Upper lobe of right lung (tissue), 1 donor: Measurements from ENCODE around the gene SORBS2. TPM values are rescaled to one million over a fixed set of nuclear protein-coding genes. Genes with fewer than 3 reads are reported as not detected.
A peak's percentile ranks its signal among the peaks of the same experiment; 100 is the strongest.

ENCODE experiments used
- ATAC-seq: fragments of 200-7000 bp; cut with Tn5 transposase; one replicate; pipeline ENCODE4 v1.9.1; 2020; ENCODE audit warnings: mild to moderate bottlenecking, moderate library complexity
- DNase-seq: peaks from one replicate; pipeline ENCODE4 v3.0.0-alpha.2; 2020
- H3K27ac ChIP-seq: fragments of 200-600 bp; one replicate; pipeline ENCODE4 v1.8.0; 2022
- H3K27me3 ChIP-seq: fragments of 200-600 bp; one replicate; pipeline ENCODE4 v1.8.0; 2022; ENCODE audit warnings: mild to moderate bottlenecking
- H3K36me3 ChIP-seq: fragments of 200-600 bp; one replicate; pipeline ENCODE4 v1.8.0; 2022
- H3K4me1 ChIP-seq: fragments of 200-600 bp; one replicate; pipeline ENCODE4 v1.8.0; 2022
- H3K4me3 ChIP-seq: fragments of 200-600 bp; one replicate; pipeline ENCODE4 v1.8.0; 2022; ENCODE audit warnings: mild to moderate bottlenecking
- H3K9me3 ChIP-seq: fragments of 200-600 bp; one replicate; pipeline ENCODE4 v1.8.0; 2022
- intact Hi-C: fragments of 100-400 bp; cut with DNase I; formaldehyde crosslinking; loops from one replicate; pipeline ENCODE4 v1.11.0; 2022
- total RNA-seq: library from RNA; stranded (reverse); fragmentation: NEBNext Ultra II Directional; extraction: Animal tissue kit (Norgen Biotek cat#: 25700); gene quantifications from one replicate; pipeline ENCODE4 v1.2.1, GENCODE V29; 2021
- TF ChIP-seq, protein P1 (sequence below): fragments of 200-600 bp; IDR thresholded peaks from one replicate; pipeline ENCODE4 v1.8.0; 2022; ENCODE audit warnings: antibody characterized with exemption
- donor health status: DM: no; HTN: yes; CAD: no; lungs with severe emphysema.

The SORBS2 gene
- total RNA-seq, 1 donor from 2014 or later = 44.9 TPM

DNA sequence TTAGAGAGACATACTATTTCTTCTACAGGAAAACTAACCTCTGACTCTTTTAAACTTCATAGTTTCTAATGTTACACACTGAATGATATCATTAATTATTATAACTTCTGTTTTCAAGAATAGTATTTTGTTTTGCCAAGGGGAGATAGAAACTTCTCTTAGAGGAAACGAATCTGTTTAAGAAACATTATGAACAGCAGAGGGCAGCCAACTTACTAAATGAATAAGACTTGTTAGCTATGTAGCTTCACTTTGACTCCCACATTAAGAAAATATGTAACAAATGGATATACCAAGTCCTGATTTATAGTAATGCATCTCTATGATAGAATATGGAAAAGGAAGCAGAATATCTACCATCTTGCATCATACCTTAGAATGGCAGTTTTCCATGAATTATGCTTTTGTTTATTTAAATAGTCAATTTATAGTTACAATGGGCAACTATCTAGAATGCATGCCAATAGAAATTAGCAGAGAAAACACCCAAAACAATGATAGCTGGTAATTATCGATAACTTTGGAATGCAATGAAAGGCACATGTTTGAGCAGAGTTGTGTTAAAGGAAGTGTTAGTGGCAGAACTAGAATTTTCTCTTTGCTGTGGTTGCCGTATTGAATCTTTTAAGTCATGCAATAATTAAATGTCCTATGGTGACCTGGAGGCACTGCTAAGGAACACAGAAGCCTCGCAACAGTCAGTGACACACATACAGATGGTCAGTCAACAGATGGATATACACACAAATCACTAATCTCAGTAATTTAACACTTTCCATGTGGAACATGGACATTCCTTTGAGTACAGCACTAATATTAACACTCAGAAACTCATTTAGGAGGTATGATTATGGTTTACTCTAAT, 171.0 kb downstream of the SORBS2 start:
- H3K9me3 ChIP-seq = no peaks in the 10 kb centered on the region
- TF ChIP-seq, protein P1, sequence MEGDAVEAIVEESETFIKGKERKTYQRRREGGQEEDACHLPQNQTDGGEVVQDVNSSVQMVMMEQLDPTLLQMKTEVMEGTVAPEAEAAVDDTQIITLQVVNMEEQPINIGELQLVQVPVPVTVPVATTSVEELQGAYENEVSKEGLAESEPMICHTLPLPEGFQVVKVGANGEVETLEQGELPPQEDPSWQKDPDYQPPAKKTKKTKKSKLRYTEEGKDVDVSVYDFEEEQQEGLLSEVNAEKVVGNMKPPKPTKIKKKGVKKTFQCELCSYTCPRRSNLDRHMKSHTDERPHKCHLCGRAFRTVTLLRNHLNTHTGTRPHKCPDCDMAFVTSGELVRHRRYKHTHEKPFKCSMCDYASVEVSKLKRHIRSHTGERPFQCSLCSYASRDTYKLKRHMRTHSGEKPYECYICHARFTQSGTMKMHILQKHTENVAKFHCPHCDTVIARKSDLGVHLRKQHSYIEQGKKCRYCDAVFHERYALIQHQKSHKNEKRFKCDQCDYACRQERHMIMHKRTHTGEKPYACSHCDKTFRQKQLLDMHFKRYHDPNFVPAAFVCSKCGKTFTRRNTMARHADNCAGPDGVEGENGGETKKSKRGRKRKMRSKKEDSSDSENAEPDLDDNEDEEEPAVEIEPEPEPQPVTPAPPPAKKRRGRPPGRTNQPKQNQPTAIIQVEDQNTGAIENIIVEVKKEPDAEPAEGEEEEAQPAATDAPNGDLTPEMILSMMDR = peak; percentile 54
- DNase-seq = no peak
- no peak overlapping the region for H3K27ac ChIP-seq
- peak; percentile 33 for ATAC-seq
- no peaks in the 10 kb centered on the region for H3K36me3 ChIP-seq
- intact Hi-C loops = loop anchor here (10.0 kb wide), 1 partner anchor 384 kb away; no protein-coding TSS in a partner anchor
- H3K27me3 ChIP-seq = no peaks in the 10 kb centered on the region
- H3K4me3 ChIP-seq = no peak overlapping the region
- no peaks in the 10 kb centered on the region for H3K4me1 ChIP-seq

DNA sequence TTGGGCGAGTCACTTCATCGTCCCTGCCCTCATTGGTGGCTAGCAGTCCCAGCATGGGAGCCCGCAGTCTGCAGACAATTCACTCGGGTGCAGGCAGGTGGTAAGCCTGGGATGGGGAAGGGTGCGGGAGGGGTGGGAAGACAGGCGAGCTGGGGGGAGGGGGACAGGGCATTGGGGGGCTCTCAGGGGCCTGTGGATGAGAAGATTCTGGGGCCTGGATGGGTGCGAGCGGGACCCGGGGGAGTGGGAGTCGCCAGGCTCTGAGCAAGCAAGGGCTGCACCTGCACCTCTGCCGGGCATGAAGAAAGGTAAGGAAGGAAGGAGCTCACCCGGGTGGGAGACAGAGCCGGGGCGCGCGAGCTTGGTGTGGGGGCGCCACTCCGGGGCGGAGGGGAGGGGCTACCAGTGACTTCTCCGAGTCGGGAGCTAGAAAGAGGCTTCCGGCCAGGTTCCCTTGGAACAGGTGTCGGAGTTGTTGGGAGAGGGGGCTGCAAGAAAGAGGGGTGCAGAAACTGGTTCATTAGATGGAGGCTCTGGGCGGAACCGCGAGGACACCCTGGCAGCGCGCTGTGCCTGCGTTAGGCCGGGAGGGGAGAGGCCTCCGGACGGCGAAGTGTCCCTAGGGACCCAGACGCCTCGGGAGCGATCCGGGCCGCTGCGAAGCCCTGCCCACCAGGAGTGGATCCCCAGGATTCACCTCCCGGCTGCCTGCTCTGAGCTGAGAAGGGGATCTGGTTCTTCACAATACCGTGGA, 173.3 kb downstream of the SORBS2 start:
- ATAC-seq = peak; percentile 27
- Histone ChIP-seq H3K4me1 (no peaks in the 10 kb centered on the region), H3K27me3 (no peaks in the 10 kb centered on the region), H3K36me3 (no peaks in the 10 kb centered on the region), H3K4me3 (no peak overlapping the region), H3K27ac (no peak overlapping the region), H3K9me3 (peaks cover 8% of the 10 kb centered on the region)
- no peak for DNase-seq
- TF ChIP-seq, protein P1 = no peak
- intact Hi-C loops = no loop called here

DNA sequence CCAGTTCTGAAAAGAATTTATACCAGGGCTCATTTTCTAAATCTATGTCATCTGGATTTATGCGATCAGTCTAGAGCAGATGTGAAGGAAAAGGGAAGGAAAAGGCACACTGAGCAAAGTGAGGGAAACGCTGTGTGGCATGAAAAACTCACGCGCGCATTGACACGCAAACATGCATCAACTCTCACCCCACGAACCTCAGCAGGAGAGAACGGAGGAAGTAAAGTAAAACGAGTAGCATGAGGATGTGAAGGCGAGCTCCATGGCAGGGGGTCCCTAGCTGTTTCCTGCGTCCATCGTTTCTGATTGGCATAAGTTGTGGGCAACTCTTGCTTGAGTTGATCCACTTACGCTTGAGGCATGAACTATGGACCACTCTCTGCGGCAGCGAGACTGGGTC, 173.9 kb downstream of the SORBS2 start:
- Histone ChIP-seq H3K9me3 (peaks cover 9% of the 10 kb centered on the region), H3K36me3 (no peaks in the 10 kb centered on the region), H3K27ac (no peak overlapping the region), H3K27me3 (no peaks in the 10 kb centered on the region), H3K4me3 (no peak overlapping the region), H3K4me1 (no peaks in the 10 kb centered on the region)
- TF ChIP-seq, protein P1 = no peak
- intact Hi-C loops = no loop called here
- no peak for DNase-seq
- no peak for ATAC-seq

DNA sequence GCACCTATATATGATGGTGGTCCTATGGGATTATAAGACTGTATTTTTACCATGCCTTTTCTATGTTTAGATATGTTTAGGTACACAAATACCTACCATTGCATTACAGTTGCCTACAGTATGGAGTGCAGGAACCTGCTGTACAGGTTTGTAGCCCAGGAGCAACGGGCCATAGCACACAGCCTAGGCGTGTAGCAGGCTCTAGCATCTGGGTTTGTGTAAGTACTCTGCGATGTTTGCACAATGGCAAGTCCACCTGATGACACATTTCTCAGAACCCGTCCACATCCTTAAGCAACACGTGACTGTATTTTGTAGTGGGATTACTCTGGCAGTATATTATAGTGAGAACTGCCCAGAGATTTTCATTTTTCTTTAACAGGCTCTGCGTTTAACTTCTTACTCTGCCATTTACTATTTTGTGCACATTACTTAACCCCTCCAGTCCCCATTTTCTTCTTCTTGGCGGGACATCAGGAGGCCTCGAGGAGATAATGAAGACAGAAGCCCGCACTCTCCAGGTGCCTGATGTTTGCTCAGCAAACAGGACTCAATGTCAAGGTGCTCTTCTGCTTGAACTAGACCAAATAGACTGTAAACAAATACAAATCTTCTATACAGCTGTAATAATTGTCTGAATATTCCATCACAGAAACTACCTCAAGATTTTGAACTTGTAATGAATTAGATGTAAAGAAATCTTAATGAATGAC, 174.7 kb downstream of the SORBS2 start:
- DNase-seq (no peak), ATAC-seq (peak; percentile 92)

DNA sequence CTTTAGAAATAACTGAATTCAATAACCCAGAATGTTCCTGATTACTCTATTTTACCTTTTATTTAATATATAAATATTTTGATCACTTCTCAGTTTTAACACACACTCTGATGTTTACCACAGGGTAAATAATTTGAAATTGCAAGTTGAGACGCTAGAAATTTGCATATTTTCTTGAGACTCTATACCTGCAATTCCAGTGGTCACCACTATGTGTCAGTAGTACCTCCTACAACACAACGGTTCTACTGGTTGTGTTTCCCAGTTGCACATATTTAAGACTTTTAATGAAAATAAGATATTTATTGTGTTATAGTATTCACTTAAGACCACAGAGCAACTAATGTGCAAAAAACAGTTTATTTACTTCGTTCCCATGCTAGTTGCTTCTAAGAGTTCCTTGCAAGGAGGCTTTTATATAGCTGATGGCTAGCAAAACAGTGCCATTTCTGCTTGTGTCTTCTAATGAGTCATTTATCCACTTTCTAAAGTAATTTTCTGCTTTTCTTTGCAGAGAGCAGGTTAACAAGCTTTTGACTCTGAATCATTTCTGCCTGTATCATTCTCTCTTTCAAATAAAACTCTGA, 177.8 kb downstream of the SORBS2 start:
- no peak overlapping the region for H3K4me3 ChIP-seq
- ATAC-seq (no peak), DNase-seq (no peak)

More for the DNA sequence above, 174.7 kb downstream of the SORBS2 start:
- Histone ChIP-seq H3K9me3 (peaks cover 9% of the 10 kb centered on the region), H3K36me3 (no peaks in the 10 kb centered on the region), H3K27me3 (no peaks in the 10 kb centered on the region), H3K27ac (no peak overlapping the region), H3K4me1 (no peaks in the 10 kb centered on the region), H3K4me3 (no peak overlapping the region)
- intact Hi-C loops = no loop called here
- TF ChIP-seq, protein P1 = no peak

More for the DNA sequence above, 177.8 kb downstream of the SORBS2 start:
- Histone ChIP-seq H3K9me3 (peaks cover 9% of the 10 kb centered on the region), H3K4me1 (no peaks in the 10 kb centered on the region), H3K27ac (no peak overlapping the region), H3K36me3 (no peaks in the 10 kb centered on the region), H3K27me3 (no peaks in the 10 kb centered on the region)
- intact Hi-C loops = no loop called here
- TF ChIP-seq, protein P1 = peak; percentile 51
